GM11168 (cell line): ENCODE data around the gene CYP19A1.
"Not testable (repeated sequence)": the region's sequence is repeated elsewhere in the genome, so short reads cannot be mapped to it uniquely, and the experiment has no call there.

ENCODE experiments used
- in situ Hi-C: fragments of 300-500 bp; cut with MboI; formaldehyde crosslinking; loops from one replicate; pipeline ENCODE4 v1.12.0; 2022; ENCODE audit warnings: low sequenced_read_pairs; ENCODE audit not compliant: unreplicated experiment

CYP19A1 gene

GRCh38 chr15:51191766-51192165, 146.6 kb downstream of the CYP19A1 start:
- in situ Hi-C loops = no loop called here

GRCh38 chr15:51191072-51191670, 147.2 kb downstream of the CYP19A1 start:
- in situ Hi-C loops = no loop called here

DNA sequence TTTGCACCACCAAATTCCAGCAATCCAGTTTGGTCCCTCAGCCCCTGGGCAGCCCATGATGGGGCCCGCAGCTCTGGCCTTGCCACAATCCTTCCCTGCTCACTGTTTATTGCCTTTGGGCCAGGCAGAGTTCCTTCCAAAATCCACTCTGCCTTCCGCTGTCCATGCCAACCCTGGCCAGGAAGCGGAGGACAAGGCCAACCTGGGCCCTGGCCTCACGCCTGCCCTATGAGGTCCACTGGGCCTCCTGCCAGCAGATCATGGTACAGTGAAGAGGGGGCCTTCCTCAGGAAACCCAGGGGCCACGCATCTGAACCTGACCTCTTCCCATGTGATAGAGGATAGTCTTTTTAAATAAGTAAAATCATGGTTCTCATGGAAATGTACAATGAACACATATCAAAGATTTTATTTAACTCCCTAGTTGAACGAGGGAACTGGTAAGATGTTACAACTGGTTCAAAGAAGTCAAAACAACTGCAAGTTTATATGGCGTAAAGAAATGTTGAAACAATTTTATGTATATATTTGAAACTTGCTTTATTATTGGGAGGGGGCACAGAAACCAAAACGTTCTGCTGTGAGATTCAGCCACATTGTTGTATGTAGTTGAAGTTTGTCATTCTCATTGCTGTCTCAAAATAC, 147.8 kb downstream of the CYP19A1 start:
- in situ Hi-C loops = no loop called here

GRCh38 chr15:51189669-51190385, 148.6 kb downstream of the CYP19A1 start:
- in situ Hi-C loops = no loop called here

DNA sequence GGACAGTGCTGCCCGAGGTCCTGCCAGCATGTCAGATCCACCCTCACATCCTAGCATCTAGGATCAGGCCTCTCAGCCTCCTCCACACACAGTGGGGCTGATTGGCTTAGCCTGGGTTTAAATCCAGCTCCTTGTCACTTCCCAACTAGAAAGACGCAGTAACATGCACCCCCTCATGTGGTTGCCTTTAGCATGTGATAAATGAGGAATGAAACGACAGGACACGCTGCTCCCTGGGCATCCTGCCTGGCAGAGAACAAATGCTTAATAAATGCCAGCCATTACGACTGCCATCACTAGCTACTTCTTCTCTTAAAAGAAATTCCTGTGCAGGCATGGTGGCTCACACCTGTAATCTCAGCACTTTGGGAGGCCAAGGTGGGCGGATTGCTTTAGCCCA, 149.6 kb downstream of the CYP19A1 start:
- in situ Hi-C loops = not testable (repeated sequence)

DNA sequence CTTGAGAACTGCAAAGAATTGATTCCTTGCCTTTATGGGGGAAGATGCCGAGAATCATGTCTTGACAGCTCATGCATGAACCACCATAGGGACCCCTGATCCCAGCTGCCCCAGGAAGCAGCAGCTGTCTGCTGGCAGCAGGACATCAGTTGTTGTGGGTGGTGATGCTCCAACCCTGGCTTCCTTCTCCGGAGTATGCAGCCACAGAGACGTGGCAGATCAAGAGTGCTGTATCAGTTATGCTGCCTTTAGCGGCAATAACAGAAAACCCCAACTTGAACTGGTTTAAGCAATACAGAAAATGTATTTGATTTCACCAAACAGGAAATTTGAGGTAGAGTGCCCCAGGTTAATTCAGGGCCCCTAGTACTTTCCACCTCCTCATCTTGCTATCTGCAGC, 151.5 kb downstream of the CYP19A1 start:
- in situ Hi-C loops = no loop called here

GRCh38 chr15:51186181-51186705, 152.2 kb downstream of the CYP19A1 start:
- in situ Hi-C loops = no loop called here

DNA sequence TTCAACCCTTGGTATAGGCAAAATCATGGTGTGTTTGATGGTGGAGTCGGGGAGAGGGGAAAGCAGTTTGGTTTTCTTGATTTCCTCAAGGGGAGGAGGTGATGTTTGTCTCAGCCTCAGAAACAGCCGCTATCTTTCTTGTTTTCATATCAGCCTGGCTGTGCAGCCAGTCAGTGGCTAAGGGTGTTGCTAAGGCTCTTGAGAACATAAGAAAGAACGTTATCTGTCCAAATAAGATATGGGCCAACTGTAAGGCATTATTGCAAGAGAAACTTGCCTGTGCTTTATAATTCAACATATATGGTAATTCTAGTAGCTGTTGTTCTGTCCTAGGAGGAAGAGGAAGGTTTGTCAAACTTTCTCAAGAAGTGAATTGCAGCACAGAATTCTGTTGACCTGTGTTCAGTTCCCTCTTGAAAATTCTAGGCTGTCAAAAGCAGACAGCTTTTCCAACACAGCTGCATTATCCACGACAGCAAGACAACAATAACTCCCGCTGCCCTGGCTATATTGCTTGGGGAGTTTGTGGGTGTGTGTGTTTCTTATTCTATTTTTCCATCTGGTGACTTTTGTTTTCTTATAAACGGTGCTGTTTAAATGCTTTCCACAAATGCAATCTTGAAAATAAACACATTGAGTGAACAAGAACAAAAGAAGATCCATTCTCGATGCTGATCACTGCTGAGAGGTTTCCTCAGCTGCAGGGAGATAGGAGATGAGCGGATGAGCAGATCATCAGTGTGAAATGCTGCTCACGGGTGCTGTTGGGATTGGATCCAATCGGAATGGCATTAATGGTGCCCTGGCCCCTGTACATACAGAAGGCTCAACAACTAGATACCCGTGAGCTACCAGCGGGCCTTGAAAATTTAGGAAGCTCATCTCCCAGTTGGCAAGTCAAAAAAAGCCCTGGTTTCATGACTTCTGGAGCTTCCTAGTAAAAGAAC, 152.9 kb downstream of the CYP19A1 start:
- in situ Hi-C loops = no loop called here

DNA sequence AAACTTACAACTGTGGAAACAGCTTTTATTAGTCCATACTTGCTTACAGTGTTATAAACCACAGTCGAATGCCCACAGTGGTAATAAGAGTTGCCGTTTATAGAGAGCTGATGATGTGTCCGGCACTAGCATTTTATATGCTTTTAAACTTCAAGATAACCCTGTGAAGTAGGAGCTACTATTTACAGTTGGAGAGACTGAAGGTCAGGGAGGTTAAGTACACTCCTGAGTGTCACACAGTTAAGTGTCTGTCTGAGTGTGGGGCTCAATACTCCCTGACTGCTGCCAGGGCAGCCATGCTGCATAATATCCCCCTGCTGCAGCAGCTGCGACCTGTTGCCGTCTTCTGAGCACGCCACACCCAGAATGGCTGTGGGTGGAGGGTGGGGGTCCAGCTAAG, 153.8 kb downstream of the CYP19A1 start:
- in situ Hi-C loops = no loop called here

- in situ Hi-C loops = no loop called here
These were observed 155.3 kb downstream of the CYP19A1 start for GRCh38 chr15:51183076-51183475.

DNA sequence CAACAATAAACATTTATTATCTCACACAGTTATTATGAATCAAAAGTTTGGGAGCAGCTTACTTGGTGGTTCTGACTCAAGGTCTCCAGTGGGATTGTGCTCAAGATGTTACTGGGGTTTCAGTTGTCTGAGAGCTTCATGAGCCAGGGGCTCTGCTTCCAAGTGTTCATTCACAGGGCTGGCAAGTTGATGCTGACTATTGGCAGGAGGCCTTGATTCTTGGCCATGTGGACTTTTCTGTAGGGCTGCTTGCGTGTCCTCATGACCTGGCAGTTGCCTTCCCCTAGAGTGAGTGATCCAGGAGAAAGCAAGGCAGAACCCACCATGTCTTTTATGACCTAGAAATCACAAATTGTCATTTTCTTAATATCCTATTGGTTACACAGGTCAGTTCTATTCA, 156.5 kb downstream of the CYP19A1 start:
- in situ Hi-C loops = no loop called here

DNA sequence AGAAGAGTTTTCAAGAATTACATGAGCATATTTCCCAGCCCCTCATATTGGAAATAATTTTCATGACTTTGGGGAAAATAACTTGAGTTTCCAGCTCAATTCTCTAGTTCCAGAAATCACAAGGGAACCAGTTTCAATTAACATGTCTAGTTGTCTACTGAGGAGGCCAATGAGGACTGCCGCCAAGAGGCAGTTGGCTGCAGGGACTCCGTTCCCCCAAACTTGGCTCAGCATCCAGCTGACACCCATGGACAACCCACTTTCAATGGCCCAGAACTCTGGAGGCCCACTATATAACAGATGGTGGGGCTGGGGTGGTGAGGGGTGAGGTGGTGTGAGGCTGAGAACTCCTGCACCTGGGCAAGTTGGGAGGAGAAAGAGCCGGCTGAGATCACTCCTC, 157.2 kb downstream of the CYP19A1 start:
- in situ Hi-C loops = no loop called here

DNA sequence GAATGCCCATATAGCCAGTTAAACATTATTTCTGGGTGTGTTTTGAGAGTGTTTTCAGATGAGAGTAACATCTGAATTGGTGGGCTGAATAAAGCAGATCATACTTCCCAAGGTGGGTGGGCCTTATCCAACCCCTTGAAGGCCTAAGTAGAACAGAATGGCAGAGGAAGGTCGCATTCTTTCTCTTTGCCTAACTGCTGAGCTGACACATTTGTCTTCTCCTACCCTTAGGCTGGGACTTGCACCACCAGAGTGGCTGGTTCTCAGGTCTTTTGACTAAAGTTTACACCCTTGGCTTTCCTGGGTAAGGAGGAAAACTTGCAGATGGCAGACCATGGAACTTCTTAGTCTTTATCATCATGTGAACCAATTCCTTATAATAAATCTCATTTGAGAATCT, 157.9 kb downstream of the CYP19A1 start:
- in situ Hi-C loops = no loop called here

DNA sequence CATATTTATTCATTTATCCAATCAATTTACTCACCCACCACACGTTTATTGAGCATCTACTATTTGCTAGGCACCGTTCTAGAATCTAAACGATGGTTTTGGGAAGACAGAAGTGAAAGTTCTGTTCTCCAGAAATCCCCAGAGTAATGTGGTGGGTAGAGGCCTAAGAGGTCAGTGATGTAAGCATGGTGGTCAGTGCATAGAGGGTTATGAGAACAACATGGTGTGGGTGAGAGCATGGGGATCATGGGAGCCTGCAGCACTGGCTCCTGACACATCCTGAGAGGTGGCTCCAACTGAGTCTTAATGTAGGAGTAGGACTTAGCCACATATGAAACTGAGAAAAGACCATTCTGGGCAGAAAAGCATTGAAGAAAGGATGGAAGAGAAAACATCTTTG, 158.4 kb downstream of the CYP19A1 start:
- in situ Hi-C loops = no loop called here

DNA sequence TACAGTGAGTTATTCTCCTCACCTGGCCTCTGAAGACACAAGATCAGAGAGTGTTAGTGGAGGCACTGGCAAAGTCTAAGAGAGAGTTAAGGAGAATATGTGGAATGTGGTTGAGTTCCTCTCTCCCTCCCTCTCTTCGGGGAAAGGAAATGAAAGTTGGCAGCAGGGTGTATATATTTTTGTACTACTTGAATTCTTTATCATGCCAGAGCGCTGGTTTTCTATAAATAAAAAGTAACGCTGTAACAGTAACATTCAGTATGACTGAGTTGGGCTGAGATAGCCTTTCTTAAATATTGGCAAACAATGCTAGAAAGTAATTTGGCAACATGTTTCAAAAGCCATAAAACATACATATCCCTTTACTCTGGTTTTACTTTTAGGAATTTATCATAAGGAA, 166.2 kb downstream of the CYP19A1 start:
- in situ Hi-C loops = no loop called here

- in situ Hi-C loops = no loop called here
These were observed 166.8 kb downstream of the CYP19A1 start for GRCh38 chr15:51171634-51171932.

DNA sequence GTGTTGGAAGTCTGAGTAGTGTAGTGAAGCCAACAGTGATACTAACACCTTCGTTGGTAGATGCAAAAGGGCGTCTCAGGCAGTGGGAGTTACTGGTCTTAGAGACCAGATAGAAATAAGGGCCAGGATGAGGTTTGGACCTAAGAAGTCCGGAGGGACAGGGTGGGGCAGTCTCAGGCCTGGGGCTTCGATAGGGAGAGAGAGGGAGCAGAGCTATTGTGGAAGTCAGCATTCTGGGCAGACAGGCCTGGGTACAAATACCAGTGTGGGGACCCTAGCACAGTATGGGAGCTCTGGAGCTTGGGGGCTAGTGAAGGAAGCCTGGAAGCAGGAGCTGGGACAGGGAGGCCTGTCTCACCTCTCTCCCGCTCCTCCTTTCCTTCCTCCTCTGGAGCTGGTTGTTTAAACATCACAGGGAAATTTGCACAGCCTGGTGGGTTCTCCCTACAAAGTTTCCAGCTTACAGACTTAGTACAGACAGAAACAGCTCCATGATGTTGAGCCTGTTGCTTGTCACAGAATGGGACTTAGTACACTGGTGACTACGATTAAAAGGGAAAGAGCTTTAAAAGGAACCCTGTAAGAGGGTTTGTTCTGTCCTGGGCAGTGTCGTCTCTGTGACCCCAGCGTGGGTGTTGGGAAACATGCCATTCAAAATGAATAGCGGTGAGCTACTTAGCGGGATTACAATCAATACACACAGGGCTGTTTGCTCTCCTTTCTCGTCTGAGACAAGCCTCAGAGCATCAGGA, 167.3 kb downstream of the CYP19A1 start:
- in situ Hi-C loops = no loop called here

- in situ Hi-C loops = loop anchor here (10.0 kb wide), 1 partner anchor 236 kb away; no protein-coding TSS in a partner anchor
These were observed 169.7 kb downstream of the CYP19A1 start for GRCh38 chr15:51168700-51169099.

DNA sequence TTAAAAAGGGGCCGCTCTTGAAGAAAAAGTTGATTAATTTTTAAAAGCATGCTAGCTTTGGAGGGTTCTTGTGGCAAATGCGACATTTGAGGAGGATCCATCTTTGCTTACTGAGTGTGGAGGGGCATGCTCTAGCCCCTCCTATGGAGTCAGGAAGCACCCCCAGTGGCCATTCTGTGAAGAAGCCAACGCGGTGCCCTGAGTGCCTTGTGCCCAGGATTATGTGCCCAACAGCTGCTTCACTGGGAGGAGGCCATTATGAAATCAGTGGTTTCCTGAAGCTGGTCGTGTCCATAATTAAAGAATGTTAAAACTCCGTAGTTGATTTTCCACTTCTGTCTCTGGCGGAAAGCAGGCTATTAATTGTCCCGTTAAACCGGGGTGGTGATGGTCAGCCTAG, 174.6 kb downstream of the CYP19A1 start:
- in situ Hi-C loops = loop anchor here (10.0 kb wide), 1 partner anchor 241 kb away; no protein-coding TSS in a partner anchor
